PC-3 (cell line): ENCODE results near the gene PLEKHA5. TPM values are rescaled to one million over a fixed set of nuclear protein-coding genes. Genes with fewer than 3 reads are reported as not detected.
"Not testable (repeated sequence)": the region's sequence is repeated elsewhere in the genome, so short reads cannot be mapped to it uniquely, and the experiment has no call there.

Experiments
- ATAC-seq: fragments of 200-7000 bp; cut with Tn5 transposase; 2 replicates; pipeline ENCODE4 v1.9.1; 2020; ENCODE audit warnings: mild to moderate bottlenecking, moderate library complexity
- BruUV-seq: library from RNA; stranded (reverse); fragments of 400-500 nt; replicated peaks from 2 replicates; lab custom pipeline; 2021; lab: Mats Ljungman, UMichigan
- CTCF ChIA-PET: fragments of 300-600 bp; sonication (Branson Sonifier 250); formaldehyde crosslinking; loops from one replicate; lab custom pipeline; 2022; ENCODE audit warnings: antibody characterized with exemption; lab: Charles Lee
- POLR2A ChIA-PET: fragments of 300-600 bp; sonication (Branson Sonifier 250); formaldehyde crosslinking; loops from one replicate; lab custom pipeline; 2022; ENCODE audit warnings: antibody characterized with exemption; ENCODE audit not compliant: unreplicated experiment; lab: Charles Lee
- DNase-seq: peaks from one replicate; pipeline ENCODE4 v3.0.0-alpha.2; 2015
- H2AFZ ChIP-seq: fragments of 300-600 bp; sonication (generic); 2 replicates; pipeline ENCODE4 v1.6.0; 2016; ENCODE audit warnings: antibody characterized with exemption, low read length
- H3F3A ChIP-seq: fragments of 300-600 bp; sonication (generic); one replicate; pipeline ENCODE4 v1.6.0; 2017; ENCODE audit warnings: antibody characterized with exemption, low read length, control low read depth, mild to moderate bottlenecking; ENCODE audit not compliant: unreplicated experiment
- H3K27ac ChIP-seq: fragments of 300-600 bp; sonication (generic); 2 replicates; pipeline ENCODE4 v1.5.1; 2016; ENCODE audit warnings: mild to moderate bottlenecking, low read length
- H3K27me3 ChIP-seq: fragments of 300-600 bp; sonication (generic); 2 replicates; pipeline ENCODE4 v1.6.1; 2016; ENCODE audit warnings: low read length, mixed read lengths
- H3K36me3 ChIP-seq: fragments of 300-600 bp; sonication (generic); 2 replicates; pipeline ENCODE4 v1.6.1; 2016; ENCODE audit warnings: low read depth, mixed run types, low read length, mixed read lengths
- H3K4me1 ChIP-seq: fragments of 300-600 bp; sonication (generic); 2 replicates; pipeline ENCODE4 v1.5.1; 2016; ENCODE audit warnings: low read length; ENCODE audit not compliant: insufficient read depth
- H3K4me2 ChIP-seq: fragments of 300-600 bp; sonication (generic); 2 replicates; pipeline ENCODE4 v1.6.0; 2016; ENCODE audit warnings: low read length
- H3K4me3 ChIP-seq: fragments of 300-600 bp; sonication (generic); 2 replicates; pipeline ENCODE4 v1.5.1; 2016; ENCODE audit warnings: mild to moderate bottlenecking, low read length, mixed read lengths
- H3K79me2 ChIP-seq: fragments of 300-600 bp; sonication (generic); 2 replicates; pipeline ENCODE4 v1.6.1; 2017; ENCODE audit warnings: low read length, mixed read lengths
- H3K9ac ChIP-seq: fragments of 300-600 bp; sonication (generic); 2 replicates; pipeline ENCODE4 v1.6.0; 2016; ENCODE audit warnings: mild to moderate bottlenecking, low read length
- H3K9me2 ChIP-seq: fragments of 300-600 bp; sonication (generic); replicated peaks from 2 replicates; pipeline ENCODE4 v1.6.1; 2016; ENCODE audit warnings: mixed run types, low read length, mixed read lengths
- H3K9me3 ChIP-seq: fragments of 300-600 bp; sonication (generic); 2 replicates; pipeline ENCODE4 v1.6.1; 2016; ENCODE audit warnings: low read length, mixed read lengths
- H4K20me1 ChIP-seq: fragments of 300-600 bp; sonication (generic); 2 replicates; pipeline ENCODE4 v1.6.1; 2016; ENCODE audit warnings: low read length, mixed read lengths
- EZH2 ChIP-seq: fragments of 300-600 bp; sonication (generic); IDR thresholded peaks from one replicate; pipeline ENCODE4 v1.6.1; 2017; ENCODE audit warnings: antibody characterized with exemption, mild to moderate bottlenecking, low read length; ENCODE audit not compliant: unreplicated experiment
- EZH2phosphoT487 ChIP-seq: fragments of 300-600 bp; sonication (generic); IDR thresholded peaks from 2 replicates; pipeline ENCODE4 v1.6.1; 2018; ENCODE audit warnings: mild to moderate bottlenecking, antibody characterized with exemption, low read length, borderline replicate concordance
- intact Hi-C: fragments of 100-400 bp; cut with micrococcal nuclease; formaldehyde crosslinking; loops from 2 replicates; pipeline ENCODE4 v1.9.0; 2023
- total RNA-seq: library from RNA; depleted of rRNA; stranded (reverse); fragments of >200 nt; gene quantifications from 2 replicates; pipeline ENCODE4 v1.2.3, GENCODE V29; 2014
- TF ChIP-seq, protein P1 (sequence below): fragments of 300-600 bp; sonication (generic); conservative IDR thresholded peaks from 2 replicates; pipeline ENCODE4 v1.5.1; 2017; ENCODE audit warnings: antibody characterized with exemption, low read depth, mild to moderate bottlenecking, low read length

Gene PLEKHA5
- total RNA-seq, 1 experiment from 2014 or later, result 16.7 TPM

GRCh38 chr12:19394385-19394784, 264.9 kb downstream of the PLEKHA5 start:
- no peak overlapping the region for H2AFZ ChIP-seq
- no peak overlapping the region for H3K9ac ChIP-seq
- no peaks in the 10 kb centered on the region for H3K9me2 ChIP-seq
- ATAC-seq (no peak), DNase-seq (no peak)
- H3K27me3 ChIP-seq, result no peaks in the 10 kb centered on the region
- ChIA-PET CTCF (interaction anchor here (0.6 kb wide), 1 partner anchor 14 kb away, joined by 3 read pairs; no protein-coding TSS in a partner anchor), POLR2A (no interaction called here)
- H3K9me3 ChIP-seq, result no peaks in the 10 kb centered on the region
- no peak for TF ChIP-seq EZH2phosphoT487
- no peak overlapping the region for H3K4me2 ChIP-seq
- H4K20me1 ChIP-seq, result no peaks in the 10 kb centered on the region
- BruUV-seq, result no TSS peak
- no peaks in the 10 kb centered on the region for H3K79me2 ChIP-seq
- no peaks in the 10 kb centered on the region for H3K36me3 ChIP-seq
- no peaks in the 10 kb centered on the region for H3F3A ChIP-seq
- no peak overlapping the region for H3K4me3 ChIP-seq
- H3K4me1 ChIP-seq, result peaks cover 7% of the 10 kb centered on the region; the same call in 1 of the 2 replicates
- intact Hi-C loops, result no loop called here
- H3K27ac ChIP-seq, result no peak overlapping the region

GRCh38 chr12:19397534-19397933, 268.0 kb downstream of the PLEKHA5 start:
- CTCF ChIA-PET, result no interaction called here

GRCh38 chr12:19398376-19399363, 269.1 kb downstream of the PLEKHA5 start:
- H4K20me1 ChIP-seq, result no peaks in the 10 kb centered on the region
- H3K9me3 ChIP-seq, result no peaks in the 10 kb centered on the region
- no peak for ATAC-seq
- no peaks in the 10 kb centered on the region for H3F3A ChIP-seq
- no peak overlapping the region for H3K4me2 ChIP-seq
- ChIA-PET CTCF (no interaction called here), POLR2A (no interaction called here)
- no peak overlapping the region for H3K9ac ChIP-seq
- H2AFZ ChIP-seq, result no peak overlapping the region
- no peak overlapping the region for H3K27ac ChIP-seq
- no peaks in the 10 kb centered on the region for H3K36me3 ChIP-seq
- intact Hi-C loops, result no loop called here
- no TSS peak for BruUV-seq
- TF ChIP-seq EZH2 (no peak), EZH2phosphoT487 (no peak)
- TF ChIP-seq, protein P1, sequence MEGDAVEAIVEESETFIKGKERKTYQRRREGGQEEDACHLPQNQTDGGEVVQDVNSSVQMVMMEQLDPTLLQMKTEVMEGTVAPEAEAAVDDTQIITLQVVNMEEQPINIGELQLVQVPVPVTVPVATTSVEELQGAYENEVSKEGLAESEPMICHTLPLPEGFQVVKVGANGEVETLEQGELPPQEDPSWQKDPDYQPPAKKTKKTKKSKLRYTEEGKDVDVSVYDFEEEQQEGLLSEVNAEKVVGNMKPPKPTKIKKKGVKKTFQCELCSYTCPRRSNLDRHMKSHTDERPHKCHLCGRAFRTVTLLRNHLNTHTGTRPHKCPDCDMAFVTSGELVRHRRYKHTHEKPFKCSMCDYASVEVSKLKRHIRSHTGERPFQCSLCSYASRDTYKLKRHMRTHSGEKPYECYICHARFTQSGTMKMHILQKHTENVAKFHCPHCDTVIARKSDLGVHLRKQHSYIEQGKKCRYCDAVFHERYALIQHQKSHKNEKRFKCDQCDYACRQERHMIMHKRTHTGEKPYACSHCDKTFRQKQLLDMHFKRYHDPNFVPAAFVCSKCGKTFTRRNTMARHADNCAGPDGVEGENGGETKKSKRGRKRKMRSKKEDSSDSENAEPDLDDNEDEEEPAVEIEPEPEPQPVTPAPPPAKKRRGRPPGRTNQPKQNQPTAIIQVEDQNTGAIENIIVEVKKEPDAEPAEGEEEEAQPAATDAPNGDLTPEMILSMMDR, result no peak
- no peak overlapping the region for H3K4me3 ChIP-seq
- H3K9me2 ChIP-seq, result no peaks in the 10 kb centered on the region
- no peaks in the 10 kb centered on the region for H3K27me3 ChIP-seq
- no peaks in the 10 kb centered on the region for H3K79me2 ChIP-seq
- no peak for DNase-seq
- no peaks in the 10 kb centered on the region for H3K4me1 ChIP-seq

More at GRCh38 chr12:19397534-19397933, 268.0 kb downstream of the PLEKHA5 start:
- Histone ChIP-seq H3K27me3 (no peaks in the 10 kb centered on the region), H3K4me3 (no peak overlapping the region), H4K20me1 (no peaks in the 10 kb centered on the region), H2AFZ (no peak overlapping the region), H3K27ac (no peak overlapping the region), H3K4me1 (no peaks in the 10 kb centered on the region), H3K9me3 (no peaks in the 10 kb centered on the region), H3K4me2 (no peak overlapping the region), H3K36me3 (no peaks in the 10 kb centered on the region), H3K9me2 (no peaks in the 10 kb centered on the region), H3K9ac (no peak overlapping the region), H3F3A (no peaks in the 10 kb centered on the region), H3K79me2 (no peaks in the 10 kb centered on the region)
- intact Hi-C loops, result no loop called here
- no TSS peak for BruUV-seq
- ATAC-seq (peak; percentile 24), DNase-seq (peak; percentile 10)
- POLR2A ChIA-PET, result no interaction called here
- TF ChIP-seq EZH2, result no peak
- TF ChIP-seq EZH2phosphoT487, result no peak
- TF ChIP-seq, protein P1, result no peak

- DNase-seq, H3K36me3 ChIP-seq, POLR2A ChIA-PET, H3K79me2 ChIP-seq, CTCF ChIA-PET, H3F3A ChIP-seq, H3K4me2 ChIP-seq, H2AFZ ChIP-seq, ATAC-seq, H3K27me3 ChIP-seq, H3K9me2 ChIP-seq, H3K4me3 ChIP-seq, H4K20me1 ChIP-seq, H3K9ac ChIP-seq, H3K27ac ChIP-seq, H3K4me1 ChIP-seq, intact Hi-C loops, H3K9me3 ChIP-seq, BruUV-seq: not testable (repeated sequence)
Observed at GRCh38 chr12:19400649-19401285, 271.2 kb downstream of the PLEKHA5 start.
